GM13977 (cell line): ENCODE data around the gene PHF12.

Experiments used
- DNase-seq: peaks from one replicate; pipeline ENCODE4 v3.0.0; 2012; ENCODE audit warnings: low spot score
- in situ Hi-C: fragments of 300-500 bp; cut with MboI; formaldehyde crosslinking; loops from one replicate; pipeline ENCODE4 v1.12.0; 2022; ENCODE audit warnings: low sequenced_read_pairs, low pct_unique_long_range_greater_than_20kb, mixed read lengths, inconsistent platforms; ENCODE audit not compliant: unreplicated experiment
- TF ChIP-seq, protein P1 (sequence below): IDR thresholded peaks from 2 replicates; pipeline ENCODE4 v1.5.1; 2012; ENCODE audit warnings: mild to moderate bottlenecking, control low read depth; ENCODE audit not compliant: insufficient read depth; ENCODE audit errors: extremely low read depth, missing control alignments

Gene PHF12

DNA sequence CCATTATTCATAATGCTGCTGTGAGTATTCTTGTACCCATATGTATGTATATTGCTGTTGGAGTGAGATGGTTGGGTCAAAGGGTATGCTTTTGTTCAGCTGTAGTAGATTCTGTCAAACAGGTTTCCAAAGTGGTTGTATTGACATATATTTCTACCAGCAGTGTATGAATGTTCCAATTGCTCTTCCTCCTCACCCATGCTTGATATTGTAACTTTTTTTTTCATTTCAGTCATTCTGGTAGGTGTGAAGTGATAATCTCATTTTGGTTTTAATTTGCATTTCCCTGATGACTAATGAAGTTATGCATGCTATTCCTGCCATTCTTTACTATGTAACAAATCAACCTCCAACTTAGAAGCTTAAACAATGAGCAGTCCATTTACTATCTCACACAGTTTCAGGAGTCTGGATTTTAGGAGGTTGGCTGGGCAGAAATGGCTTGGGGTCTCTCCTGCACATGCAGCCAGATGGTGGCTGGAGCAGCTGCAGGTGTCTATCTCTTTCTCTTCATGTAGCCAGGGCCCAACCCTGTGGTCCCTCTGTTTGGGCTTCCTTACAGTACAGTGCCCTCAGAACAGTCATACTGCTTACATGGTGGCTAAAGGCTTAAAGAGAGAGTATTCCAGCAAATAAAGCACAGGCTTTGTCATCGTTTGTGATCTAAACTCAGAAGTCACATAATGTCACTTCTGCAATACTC, 75.3 kb downstream of the PHF12 start:
- TF ChIP-seq, protein P1, sequence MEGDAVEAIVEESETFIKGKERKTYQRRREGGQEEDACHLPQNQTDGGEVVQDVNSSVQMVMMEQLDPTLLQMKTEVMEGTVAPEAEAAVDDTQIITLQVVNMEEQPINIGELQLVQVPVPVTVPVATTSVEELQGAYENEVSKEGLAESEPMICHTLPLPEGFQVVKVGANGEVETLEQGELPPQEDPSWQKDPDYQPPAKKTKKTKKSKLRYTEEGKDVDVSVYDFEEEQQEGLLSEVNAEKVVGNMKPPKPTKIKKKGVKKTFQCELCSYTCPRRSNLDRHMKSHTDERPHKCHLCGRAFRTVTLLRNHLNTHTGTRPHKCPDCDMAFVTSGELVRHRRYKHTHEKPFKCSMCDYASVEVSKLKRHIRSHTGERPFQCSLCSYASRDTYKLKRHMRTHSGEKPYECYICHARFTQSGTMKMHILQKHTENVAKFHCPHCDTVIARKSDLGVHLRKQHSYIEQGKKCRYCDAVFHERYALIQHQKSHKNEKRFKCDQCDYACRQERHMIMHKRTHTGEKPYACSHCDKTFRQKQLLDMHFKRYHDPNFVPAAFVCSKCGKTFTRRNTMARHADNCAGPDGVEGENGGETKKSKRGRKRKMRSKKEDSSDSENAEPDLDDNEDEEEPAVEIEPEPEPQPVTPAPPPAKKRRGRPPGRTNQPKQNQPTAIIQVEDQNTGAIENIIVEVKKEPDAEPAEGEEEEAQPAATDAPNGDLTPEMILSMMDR, result no peak
- in situ Hi-C loops, result no loop called here
- DNase-seq, result no peak

GRCh38 chr17:28874750-28875149, 76.6 kb downstream of the PHF12 start:
- in situ Hi-C loops, result no loop called here
- TF ChIP-seq, protein P1, result no peak
- DNase-seq, result no peak

DNA sequence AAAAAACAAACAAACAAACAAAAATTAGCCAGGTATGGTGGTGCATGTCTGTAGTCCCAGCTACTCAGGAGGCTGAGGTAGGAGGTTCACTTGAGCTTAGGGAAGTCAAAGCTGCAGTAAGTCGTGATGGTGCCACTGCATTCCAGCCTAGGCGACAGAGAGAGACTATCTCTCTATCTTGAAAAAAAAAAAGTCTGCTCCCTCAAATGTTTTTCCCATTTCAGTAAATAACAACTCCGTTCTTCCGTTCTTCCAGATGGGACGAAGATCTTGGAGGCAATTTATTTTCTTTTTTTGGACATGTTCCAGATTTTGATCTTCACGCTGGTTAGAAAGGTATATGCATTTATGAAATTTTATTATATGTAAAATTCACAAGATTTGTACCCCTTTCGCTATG, 77.5 kb downstream of the PHF12 start:
- in situ Hi-C loops, result no loop called here
- no peak for DNase-seq
- TF ChIP-seq, protein P1, result no peak

DNA sequence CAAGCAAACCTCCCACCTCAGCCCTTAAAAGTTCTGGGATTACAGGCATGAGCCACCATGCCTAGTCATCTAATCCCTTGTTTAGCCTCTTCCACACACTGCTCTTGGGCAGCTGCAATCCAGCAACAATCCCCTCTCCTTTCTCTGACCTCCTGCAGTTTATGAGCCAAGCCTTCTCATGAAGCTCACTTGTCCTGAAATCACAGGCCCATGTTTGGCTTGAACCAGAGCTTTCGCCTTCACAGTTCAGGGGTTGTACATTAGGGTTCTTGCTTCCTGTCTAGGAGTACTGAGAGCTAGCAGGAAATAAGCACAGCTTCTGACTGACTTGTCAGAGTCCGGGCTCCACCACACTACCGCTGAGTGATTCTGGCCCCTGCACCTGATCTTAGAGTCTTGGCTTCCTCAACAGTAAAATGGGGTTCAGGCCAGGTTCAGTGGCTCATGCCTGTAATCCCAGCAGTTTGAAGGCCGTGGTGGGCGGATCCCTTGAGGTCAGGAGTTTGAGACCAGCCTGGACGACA, 80.2 kb downstream of the PHF12 start:
- in situ Hi-C loops, result no loop called here
- DNase-seq, result peak; percentile 81
- TF ChIP-seq, protein P1, result no peak

DNA sequence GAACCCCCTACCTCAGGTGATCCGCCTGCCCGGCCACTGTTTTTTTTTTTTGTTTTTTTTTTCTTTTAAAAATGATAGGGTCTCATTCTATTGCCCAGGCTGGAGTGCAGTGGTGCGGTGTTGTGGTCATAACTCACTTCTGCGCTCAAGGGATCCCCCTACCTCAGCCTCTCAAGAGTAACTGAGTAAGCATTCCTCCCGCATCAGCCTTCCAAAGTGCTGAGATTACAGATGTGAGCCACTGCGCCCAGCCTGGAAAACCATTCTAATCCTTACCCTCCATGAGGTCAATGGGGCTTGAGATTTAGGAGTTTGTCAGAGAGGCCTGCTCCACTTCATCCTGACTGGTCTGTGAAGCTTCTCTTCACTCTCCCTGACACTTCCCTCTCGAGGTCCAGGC, 84.0 kb downstream of the PHF12 start:
- DNase-seq, result no peak
- TF ChIP-seq, protein P1, result no peak
- in situ Hi-C loops, result no loop called here

DNA sequence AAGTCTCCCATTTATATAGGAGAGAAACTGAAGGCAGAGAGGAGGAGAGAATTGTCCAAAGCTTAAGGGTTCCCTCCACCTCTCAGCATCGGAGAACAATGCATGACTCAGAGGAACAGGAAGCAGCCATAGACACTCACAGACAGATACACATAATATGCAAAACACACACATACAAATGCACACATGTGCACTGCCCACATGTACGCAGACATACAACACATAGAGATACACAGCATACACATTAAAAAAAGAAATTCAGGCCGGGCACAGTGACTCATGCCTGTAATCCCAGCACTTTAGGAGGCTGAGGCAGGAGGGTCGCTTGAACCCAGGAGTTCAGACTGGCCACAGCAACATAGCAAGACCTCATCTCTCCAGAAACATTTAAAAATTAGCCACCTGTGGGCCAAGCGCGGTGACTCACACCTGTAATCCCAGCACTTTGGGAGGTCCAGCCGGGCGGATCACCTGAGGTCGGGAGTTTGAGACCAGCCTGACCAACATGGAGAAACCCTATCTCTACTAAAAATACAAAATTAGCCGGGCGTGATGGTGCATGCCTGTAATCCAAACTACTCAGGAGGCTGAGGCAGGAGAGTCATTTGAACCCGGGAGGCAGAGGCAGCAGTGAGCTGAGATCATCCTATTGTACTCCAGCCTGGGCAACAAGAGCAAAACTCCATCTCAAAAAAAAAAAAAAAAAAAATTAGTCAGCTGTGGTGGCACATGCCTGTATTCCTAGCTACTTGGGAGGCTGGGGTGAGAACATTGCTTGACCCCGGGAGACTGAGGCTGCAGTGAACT, 85.2 kb downstream of the PHF12 start:
- peak; percentile 40 for DNase-seq
- in situ Hi-C loops, result no loop called here
- TF ChIP-seq, protein P1, result no peak
